Endometrial microvascular endothelial cells (primary cell): ENCODE results near the gene ZNF618. TPM values are rescaled to one million over a fixed set of nuclear protein-coding genes. Genes with fewer than 3 reads are reported as not detected.

Experiments used
- in situ Hi-C: cut with HindIII; loops from 2 replicates; pipeline ENCODE4 v1.10.0; 2017; ENCODE audit warnings: low sequenced_read_pairs, low pct_unique_long_range_greater_than_20kb; ENCODE audit errors: inconsistent ontology term
- total RNA-seq: library from RNA; depleted of rRNA; stranded (reverse); fragments of >200 nt; gene quantifications from one replicate; pipeline ENCODE4 v1.2.3, GENCODE V29; 2015; ENCODE audit errors: inconsistent ontology term

Gene ZNF618
- total RNA-seq, 1 donor from 2014 or later: 13.4 TPM

DNA sequence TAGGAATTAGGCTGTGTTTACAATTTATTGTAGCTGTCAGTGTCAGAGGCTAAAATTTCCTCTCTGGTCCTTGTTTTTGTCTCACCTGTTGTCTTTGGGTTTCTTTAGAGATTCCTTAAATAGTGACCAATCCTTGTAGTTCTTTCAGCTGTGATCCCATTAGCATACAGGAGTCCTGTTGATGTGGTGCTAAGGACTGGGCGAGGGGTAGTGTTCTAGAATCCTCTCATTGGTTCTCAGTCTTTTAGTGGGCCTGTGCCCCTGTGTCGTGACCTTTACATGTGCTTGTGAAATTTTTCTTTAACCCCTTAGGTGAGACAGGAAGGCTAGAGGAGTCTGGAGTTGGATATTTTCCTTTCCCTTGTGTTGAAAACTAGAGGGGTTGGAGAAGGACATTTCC is 51.2 kb downstream of the ZNF618 start:
- in situ Hi-C loops: no loop called here

GRCh38 chr9:113928269-113928668 is 52.2 kb downstream of the ZNF618 start:
- in situ Hi-C loops: no loop called here

- in situ Hi-C loops: no loop called here
These were observed 53.7 kb downstream of the ZNF618 start for GRCh38 chr9:113929634-113930389.

DNA sequence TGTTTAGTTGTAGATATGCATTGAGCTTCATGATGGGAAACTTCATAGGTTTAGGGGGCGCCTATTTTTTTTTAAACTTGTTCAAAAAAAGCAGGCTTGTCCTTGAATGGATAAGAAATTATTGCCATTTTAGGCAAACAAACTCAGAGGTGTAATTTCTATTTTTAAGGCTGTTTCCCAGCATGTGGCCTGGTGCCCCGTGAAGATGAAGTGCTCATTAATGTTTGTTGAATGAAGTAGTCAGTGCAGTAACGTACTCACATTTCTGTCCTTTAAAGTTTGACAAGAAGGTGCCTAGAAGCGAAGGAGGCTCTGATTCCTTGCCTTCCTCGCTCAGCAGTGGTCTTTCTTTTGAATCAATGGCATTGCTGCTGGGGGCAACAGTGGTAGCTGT is 54.3 kb downstream of the ZNF618 start:
- in situ Hi-C loops: no loop called here

GRCh38 chr9:113931140-113931539 is 55.0 kb downstream of the ZNF618 start:
- in situ Hi-C loops: no loop called here

GRCh38 chr9:113931777-113932176 is 55.7 kb downstream of the ZNF618 start:
- in situ Hi-C loops: no loop called here

GRCh38 chr9:113932906-113933584 is 56.9 kb downstream of the ZNF618 start:
- in situ Hi-C loops: no loop called here

DNA sequence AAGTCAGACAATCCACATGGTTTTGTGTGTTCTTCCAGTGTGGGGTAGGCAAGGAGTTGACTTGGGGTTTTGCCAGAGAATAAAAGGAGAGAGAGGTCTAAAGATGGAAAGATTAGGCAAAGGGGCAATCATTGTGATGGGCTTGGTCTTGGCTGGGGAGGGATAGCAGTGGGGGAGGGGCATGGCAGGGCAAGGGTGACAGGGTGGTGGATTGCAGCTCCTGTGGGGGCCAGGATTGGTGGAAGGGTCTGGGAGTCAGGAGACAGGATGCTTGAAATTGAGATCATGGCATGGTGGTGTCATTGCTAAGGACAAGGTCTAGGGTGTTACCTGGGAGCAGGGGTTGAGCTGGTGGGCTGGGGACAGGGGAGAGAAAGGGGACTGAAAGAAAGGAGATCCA is 57.6 kb downstream of the ZNF618 start:
- in situ Hi-C loops: no loop called here

DNA sequence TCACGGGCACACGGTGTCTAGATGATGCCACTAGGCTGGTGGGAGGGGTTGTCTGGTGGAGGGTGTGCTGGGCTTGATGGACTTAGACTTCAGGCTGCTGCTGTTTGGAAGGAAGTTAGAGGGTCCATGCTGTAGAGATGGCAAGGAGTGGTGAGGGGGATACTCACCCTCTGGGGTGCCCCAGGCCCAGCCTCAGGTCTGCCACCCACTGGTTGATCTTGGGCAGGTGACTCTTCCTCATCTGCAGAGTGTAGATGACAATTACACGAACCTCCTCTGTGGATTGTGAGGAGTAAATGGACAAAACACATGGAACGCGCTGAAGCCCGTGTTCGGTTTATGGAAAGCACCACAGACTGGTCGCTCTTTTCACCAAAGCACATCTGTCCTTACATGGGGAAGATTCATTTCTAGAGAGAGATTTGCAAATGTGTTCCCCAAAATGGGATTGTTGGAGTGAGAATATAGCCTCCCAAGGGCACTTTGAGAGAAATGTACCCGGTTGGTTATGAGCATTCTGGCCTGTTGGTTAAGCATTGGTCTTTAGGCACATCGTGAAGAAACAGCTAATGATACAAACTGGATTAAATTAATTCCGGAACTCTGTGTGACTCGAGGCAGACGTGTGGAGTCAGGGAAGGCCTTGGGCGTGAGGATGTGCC is 58.2 kb downstream of the ZNF618 start:
- in situ Hi-C loops: no loop called here

DNA sequence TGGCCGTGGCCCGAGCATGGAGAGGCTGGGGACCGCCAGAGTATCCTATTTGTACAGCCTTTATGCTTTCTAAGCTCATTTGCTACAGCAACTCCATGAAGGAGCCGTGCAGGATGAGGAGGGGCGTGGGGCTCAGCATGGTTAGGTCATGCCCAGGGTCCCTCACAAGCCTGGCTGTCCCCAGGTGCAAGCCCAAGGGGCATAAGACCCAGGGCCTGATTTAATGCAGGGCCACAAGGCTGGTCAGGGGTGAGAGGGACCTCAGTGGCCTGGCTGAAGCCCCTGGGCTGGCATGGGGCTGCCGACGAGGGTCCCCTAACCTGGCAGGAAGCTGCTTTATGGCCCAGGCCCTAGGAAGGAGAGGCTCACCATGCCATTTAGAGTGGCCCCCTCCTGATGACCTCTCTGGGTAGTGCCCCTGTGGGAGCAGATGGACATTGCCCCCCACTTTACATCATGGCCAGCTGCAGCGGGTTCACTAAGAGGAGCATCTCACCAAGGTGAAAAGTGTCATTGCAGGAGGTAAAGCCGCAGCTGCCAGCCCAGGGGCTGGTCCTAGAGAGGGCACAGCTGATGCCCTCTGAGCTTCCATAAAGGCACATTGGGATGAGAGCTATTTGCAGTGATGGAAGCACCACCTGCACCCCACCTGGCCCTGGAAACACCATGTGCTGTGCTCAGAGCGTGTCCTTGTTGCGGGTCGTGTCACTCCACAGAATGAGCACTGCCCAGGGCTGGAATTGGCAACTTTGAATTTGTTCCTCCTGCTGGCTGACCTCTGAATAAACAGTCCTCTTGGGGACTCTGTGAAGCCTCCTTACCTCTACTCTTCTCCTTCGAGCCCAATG is 58.9 kb downstream of the ZNF618 start:
- in situ Hi-C loops: no loop called here

DNA sequence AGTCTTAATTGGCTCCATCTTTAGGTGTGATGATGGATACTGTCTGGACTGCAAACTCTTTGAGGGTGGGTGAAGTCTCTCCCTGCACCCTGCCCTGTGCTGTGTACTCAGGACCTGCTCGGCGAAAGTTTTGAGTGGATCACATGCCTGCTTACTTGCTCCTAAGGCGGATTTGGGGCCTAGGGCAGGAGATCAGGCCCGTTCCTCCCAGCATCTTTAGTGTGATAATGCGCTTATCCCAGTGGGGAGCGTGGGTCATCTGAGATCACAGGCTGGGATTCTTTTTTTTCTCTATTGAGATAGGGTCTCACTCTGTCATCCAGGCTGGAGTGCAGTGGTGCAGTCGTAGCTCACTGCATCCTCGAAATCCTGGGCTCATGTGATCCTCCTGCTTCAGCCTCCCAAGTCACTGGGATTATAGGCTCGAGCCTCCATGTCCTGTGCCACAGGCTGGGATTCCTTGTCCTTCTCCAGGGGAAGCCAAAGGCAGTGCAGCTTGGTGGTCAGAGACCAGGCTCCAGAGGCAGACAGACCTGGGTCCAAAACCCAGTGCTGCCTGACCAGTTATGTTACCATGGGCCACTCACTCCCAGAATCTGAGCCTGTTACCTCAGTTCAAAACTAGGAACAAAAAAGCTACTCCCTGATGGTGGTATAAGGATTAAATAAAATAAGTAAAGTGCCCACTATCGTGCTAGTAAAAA is 59.7 kb downstream of the ZNF618 start:
- in situ Hi-C loops: no loop called here

- in situ Hi-C loops: no loop called here
These were observed 64.0 kb downstream of the ZNF618 start for GRCh38 chr9:113940077-113940476.

GRCh38 chr9:113941056-113941455 is 64.9 kb downstream of the ZNF618 start:
- in situ Hi-C loops: no loop called here

GRCh38 chr9:113941526-113941925 is 65.4 kb downstream of the ZNF618 start:
- in situ Hi-C loops: no loop called here

- in situ Hi-C loops: no loop called here
These were observed 67.3 kb downstream of the ZNF618 start for GRCh38 chr9:113943112-113944009.

DNA sequence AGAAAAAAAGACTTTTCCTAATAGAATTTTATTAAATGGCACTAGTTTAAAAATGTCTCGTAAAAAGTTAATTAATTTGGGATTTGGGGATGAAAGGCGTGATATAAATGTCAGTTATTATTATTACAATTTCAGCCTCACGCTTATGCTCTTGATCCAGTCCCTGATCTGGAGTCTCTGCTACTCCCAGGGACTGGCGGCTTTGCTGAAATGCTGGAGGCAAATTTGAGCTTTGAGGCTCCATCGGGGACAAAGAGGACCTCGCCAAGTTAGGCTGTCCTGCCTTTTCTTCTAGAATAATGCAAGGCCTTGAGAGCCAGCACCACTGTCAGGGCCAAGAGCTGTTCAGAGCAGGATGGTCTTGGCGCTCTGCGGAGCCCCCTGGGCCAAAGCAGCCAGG is 69.7 kb downstream of the ZNF618 start:
- in situ Hi-C loops: no loop called here

DNA sequence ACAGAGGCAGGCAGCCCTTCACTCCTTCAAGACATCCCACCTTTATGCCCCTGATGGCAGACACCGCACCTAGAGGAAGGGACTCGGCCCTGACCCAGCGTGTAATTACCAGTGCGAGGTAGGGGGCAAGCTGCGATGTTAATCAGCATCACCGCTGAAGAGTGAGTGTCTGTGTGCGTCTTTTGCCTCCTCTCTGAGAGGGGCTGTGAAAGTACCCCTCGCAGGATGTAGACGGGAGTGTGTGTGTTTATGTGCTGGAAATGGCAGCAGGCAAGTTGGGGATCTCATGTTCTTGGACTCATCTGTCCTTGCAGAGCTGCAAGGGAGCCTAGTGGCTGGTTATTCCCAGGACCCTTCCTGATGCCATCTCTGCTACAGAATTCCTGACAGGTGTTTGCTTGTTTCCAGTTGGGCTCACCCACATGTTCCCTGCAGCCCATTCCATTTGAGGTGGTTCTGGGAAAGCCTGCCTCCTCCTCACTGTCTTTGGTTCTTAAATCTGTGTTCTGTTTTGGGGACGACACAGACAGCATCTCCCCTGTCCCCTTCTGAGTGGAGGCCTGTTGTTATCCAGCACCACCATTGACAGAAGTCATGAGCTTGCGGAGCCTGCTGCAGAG is 70.5 kb downstream of the ZNF618 start:
- in situ Hi-C loops: no loop called here
